GM18520 (cell line): ENCODE results near the gene HAT1.
A peak's percentile ranks its signal among the peaks of the same experiment; 100 is the strongest.
"Not testable (repeated sequence)": the region's sequence is repeated elsewhere in the genome, so short reads cannot be mapped to it uniquely, and the experiment has no call there.

ENCODE experiments used
- ATAC-seq: cut with Tn5 transposase; IDR thresholded peaks from one replicate; pipeline ENCODE4 v1.9.1; 2021; ENCODE audit not compliant: unreplicated experiment

The HAT1 gene

GRCh38 chr2:171922230-171923022 is at the start of gene HAT1:
HAT1 (plus strand) TSS chr2:171922461; CDS start chr2:171922501, 40 bp downstream.
- peak; percentile 90 for ATAC-seq

- ATAC-seq = no peak
These were observed 47.7 kb upstream of the HAT1 start for GRCh38 chr2:171874517-171874916.

GRCh38 chr2:171874963-171875362 is 47.3 kb upstream of the HAT1 start:
- no peak for ATAC-seq

GRCh38 chr2:171878481-171878993 is 43.7 kb upstream of the HAT1 start:
- ATAC-seq = no peak

GRCh38 chr2:171879865-171880264 is 42.4 kb upstream of the HAT1 start:
- no peak for ATAC-seq

GRCh38 chr2:171880774-171881173 is 41.5 kb upstream of the HAT1 start:
- ATAC-seq = no peak

GRCh38 chr2:171882089-171882769 is 40.0 kb upstream of the HAT1 start:
- peak; percentile 37 for ATAC-seq

- ATAC-seq = no peak
These were observed 38.9 kb upstream of the HAT1 start for GRCh38 chr2:171883275-171883893.

GRCh38 chr2:171889333-171889732 is 32.9 kb upstream of the HAT1 start:
- ATAC-seq = no peak

GRCh38 chr2:171889808-171890207 is 32.5 kb upstream of the HAT1 start:
- ATAC-seq = no peak

GRCh38 chr2:171893196-171893823 is 29.0 kb upstream of the HAT1 start:
- no peak for ATAC-seq

GRCh38 chr2:171893824-171894611 is 28.2 kb upstream of the HAT1 start, which contains the start of gene SLC25A12:
SLC25A12 (minus strand) TSS chr2:171894244; CDS start chr2:171894214, 30 bp downstream.
- peak; percentile 83 for ATAC-seq

- no peak for ATAC-seq
These were observed 27.7 kb upstream of the HAT1 start for GRCh38 chr2:171894612-171894947.

- ATAC-seq = no peak
These were observed 26.5 kb upstream of the HAT1 start for GRCh38 chr2:171895786-171896185.

GRCh38 chr2:171899623-171900282 is 22.5 kb upstream of the HAT1 start:
- ATAC-seq = not testable (repeated sequence)

- no peak for ATAC-seq
These were observed 19.3 kb upstream of the HAT1 start for GRCh38 chr2:171902840-171903420.

GRCh38 chr2:171908235-171908634 is 14.0 kb upstream of the HAT1 start:
- no peak for ATAC-seq

- ATAC-seq = no peak
These were observed 13.0 kb upstream of the HAT1 start for GRCh38 chr2:171909266-171909665.

GRCh38 chr2:171910494-171910893 is 11.8 kb upstream of the HAT1 start:
- no peak for ATAC-seq

GRCh38 chr2:171913517-171913916 is 8.7 kb upstream of the HAT1 start:
- ATAC-seq = no peak
